ENCODE measurements around the gene SLC39A9. TPM values are rescaled to one million over a fixed set of nuclear protein-coding genes. Genes with fewer than 3 reads are reported as not detected.
"Not testable (repeated sequence)": the region's sequence is repeated elsewhere in the genome, so short reads cannot be mapped to it uniquely, and the experiment has no call there.

The SLC39A9 gene
- total RNA-seq, 4 donors from 2014 or later = 26.8 to 131 (median 38.7) TPM

GRCh38 chr14:69413483-69413882, 15.0 kb downstream of the SLC39A9 start:
- no peak for TF ChIP-seq CTCF (IDR thresholded peaks at IDR 0.05)
- no peak for TF ChIP-seq POLR2A (IDR thresholded peaks at IDR 0.05)
- H3K4me1 ChIP-seq = no peaks in the 10 kb centered on the region
- H3K4me3 ChIP-seq = no peak overlapping the region
- intact Hi-C loops (cut with DNase I; ENCODE audit: low total_unique reads) = no loop called here
- no peak for DNase-seq
- H3K9me3 ChIP-seq = no peaks in the 10 kb centered on the region
- no peaks in the 10 kb centered on the region for H3K27me3 ChIP-seq
- no peak overlapping the region for H3K27ac ChIP-seq
- H3K36me3 ChIP-seq = no peaks in the 10 kb centered on the region

GRCh38 chr14:69416087-69416486, 17.6 kb downstream of the SLC39A9 start:
- intact Hi-C loops (cut with DNase I; ENCODE audit: low total_unique reads); H3K27ac ChIP-seq; H3K27me3 ChIP-seq; H3K9me3 ChIP-seq; H3K36me3 ChIP-seq; H3K4me3 ChIP-seq; DNase-seq; H3K4me1 ChIP-seq: not testable (repeated sequence)

- no peak overlapping the region for H3K4me3 ChIP-seq
- no peak for DNase-seq
- no peaks in the 10 kb centered on the region for H3K9me3 ChIP-seq
- no peaks in the 10 kb centered on the region for H3K27me3 ChIP-seq
- no peak overlapping the region for H3K27ac ChIP-seq
- H3K4me1 ChIP-seq = no peaks in the 10 kb centered on the region
- H3K36me3 ChIP-seq = no peaks in the 10 kb centered on the region
- TF ChIP-seq CTCF (IDR thresholded peaks at IDR 0.05) = no peak
- TF ChIP-seq POLR2A (IDR thresholded peaks at IDR 0.05) = no peak
- intact Hi-C loops (cut with DNase I; ENCODE audit: low total_unique reads) = no loop called here
Observed at GRCh38 chr14:69423279-69423678, 24.8 kb downstream of the SLC39A9 start.

GRCh38 chr14:69424149-69424923, 25.8 kb downstream of the SLC39A9 start:
- no peaks in the 10 kb centered on the region for H3K27me3 ChIP-seq
- H3K4me3 ChIP-seq = no peak overlapping the region
- no peak overlapping the region for H3K27ac ChIP-seq
- no peak for TF ChIP-seq POLR2A (IDR thresholded peaks at IDR 0.05)
- no peak for TF ChIP-seq CTCF (IDR thresholded peaks at IDR 0.05)
- no peaks in the 10 kb centered on the region for H3K36me3 ChIP-seq
- intact Hi-C loops (cut with DNase I; ENCODE audit: low total_unique reads) = no loop called here
- no peaks in the 10 kb centered on the region for H3K4me1 ChIP-seq
- no peak for DNase-seq
- H3K9me3 ChIP-seq = no peaks in the 10 kb centered on the region

- Histone ChIP-seq H3K27ac (no peak overlapping the region), H3K9me3 (no peaks in the 10 kb centered on the region), H3K4me1 (no peaks in the 10 kb centered on the region), H3K4me3 (no peak overlapping the region), H3K27me3 (no peaks in the 10 kb centered on the region), H3K36me3 (no peaks in the 10 kb centered on the region)
- DNase-seq = no peak
- intact Hi-C loops (cut with DNase I; ENCODE audit: low total_unique reads) = no loop called here
- TF ChIP-seq CTCF (IDR thresholded peaks at IDR 0.05) = no peak
- no peak for TF ChIP-seq POLR2A (IDR thresholded peaks at IDR 0.05)
Observed at GRCh38 chr14:69427596-69427995, 29.1 kb downstream of the SLC39A9 start.

Data from uterus (tissue), 4 donors.